ENCODE results near the gene ZC3H12A.

ZC3H12A gene

GRCh38 chr1:37495875-37496274, 21.5 kb downstream of the ZC3H12A start:
- TF ChIP-seq ZFX (IDR thresholded peaks at IDR 0.05) (no peak), CTCF (conservative IDR thresholded peaks at IDR 0.05) (no peak)
- peak overlapping the region; percentile 51; the same call in 1 of the 2 replicates for H3K27ac ChIP-seq

DNA sequence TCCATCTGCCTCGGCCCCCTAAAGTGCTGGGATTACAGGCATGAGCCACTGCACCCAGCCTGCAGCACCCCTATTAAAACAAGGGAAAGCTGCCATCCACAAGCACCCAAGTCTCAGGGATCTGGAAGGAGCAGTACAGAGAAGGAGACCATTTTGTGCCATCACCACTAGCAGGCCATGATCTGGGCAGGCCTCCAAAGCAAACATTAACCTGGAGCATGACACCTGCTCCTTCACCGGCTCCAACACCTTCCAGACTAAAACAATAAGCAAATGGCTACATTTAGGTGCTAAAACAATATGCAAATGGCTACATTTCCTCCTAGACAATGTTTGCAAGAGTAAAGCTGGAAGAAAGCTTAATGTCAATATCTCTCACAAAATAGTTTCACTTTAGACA, 23.5 kb downstream of the ZC3H12A start:
- peak overlapping the region; percentile 87 for H3K27ac ChIP-seq
- no peak for TF ChIP-seq CTCF (conservative IDR thresholded peaks at IDR 0.05)
- TF ChIP-seq ZFX (IDR thresholded peaks at IDR 0.05), result 0 out of 2 replicates have a peak, but pooled peaks have one; percentile 33

DNA sequence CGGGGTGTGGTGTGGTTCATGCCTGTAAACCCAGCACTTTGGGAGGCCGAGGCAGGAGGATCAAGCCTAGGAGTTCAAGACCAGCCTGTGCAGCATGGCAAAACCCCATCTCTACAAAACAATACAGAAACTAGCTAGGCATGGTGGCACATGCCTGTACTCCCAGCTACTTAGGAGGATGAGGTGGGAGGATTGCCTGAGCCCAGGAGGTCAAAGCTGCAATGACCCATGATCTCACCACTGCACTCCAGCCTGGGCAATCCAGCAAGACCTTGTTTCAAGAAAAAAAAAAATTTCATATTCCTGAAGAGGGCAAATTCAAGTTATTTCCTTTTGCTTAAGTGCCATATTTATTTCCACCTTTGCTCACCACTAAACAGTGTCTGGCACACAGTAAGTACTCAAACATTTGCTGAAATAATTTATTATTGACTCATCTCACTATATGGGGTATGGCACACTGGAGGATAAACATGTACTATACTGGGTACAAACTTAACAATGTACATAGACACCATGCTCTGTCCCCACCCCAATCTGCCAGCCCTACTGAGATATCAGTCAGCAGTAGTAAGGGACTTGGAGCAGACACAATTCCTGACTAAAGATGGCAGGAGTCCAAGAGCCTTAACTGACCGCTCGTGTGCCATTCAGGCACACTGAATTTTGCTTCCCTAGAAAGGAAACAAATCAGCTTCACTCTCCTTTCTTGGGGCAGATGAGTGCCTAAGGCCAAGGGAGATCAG, 24.7 kb downstream of the ZC3H12A start:
- TF ChIP-seq ZFX (IDR thresholded peaks at IDR 0.05) (no peak), CTCF (conservative IDR thresholded peaks at IDR 0.05) (no peak)
- peak overlapping the region; percentile 99 for H3K27ac ChIP-seq

DNA sequence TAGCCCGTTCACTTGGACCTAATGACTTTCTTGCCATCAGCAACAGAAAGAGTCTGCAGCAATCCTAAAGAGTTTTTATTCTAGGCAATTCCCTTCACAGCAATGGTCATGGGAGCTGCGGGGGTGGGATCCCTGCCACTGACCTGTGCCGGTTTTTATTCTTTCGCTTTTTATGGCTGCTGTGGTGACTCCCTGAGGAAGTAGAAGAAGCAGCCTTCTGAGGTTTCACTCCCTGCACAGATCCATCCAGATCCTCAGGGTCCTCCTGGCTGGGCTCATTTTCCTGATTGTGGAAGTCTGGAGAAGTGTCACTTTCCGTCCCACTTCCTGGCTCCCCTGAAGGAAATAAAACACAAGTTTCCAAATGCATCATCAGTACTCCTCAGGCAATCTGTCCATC, 27.3 kb downstream of the ZC3H12A start:
- TF ChIP-seq ZFX (IDR thresholded peaks at IDR 0.05) (no peak), CTCF (conservative IDR thresholded peaks at IDR 0.05) (no peak)
- peak overlapping the region; percentile 65 for H3K27ac ChIP-seq

- no peak for TF ChIP-seq CTCF (conservative IDR thresholded peaks at IDR 0.05)
- no peak for TF ChIP-seq ZFX (IDR thresholded peaks at IDR 0.05)
- H3K27ac ChIP-seq, result peak overlapping the region; percentile 65
Observed at GRCh38 chr1:37502104-37502503, 27.7 kb downstream of the ZC3H12A start.

GRCh38 chr1:37502791-37503190, 28.4 kb downstream of the ZC3H12A start:
- H3K27ac ChIP-seq, result peak overlapping the region; percentile 65

DNA sequence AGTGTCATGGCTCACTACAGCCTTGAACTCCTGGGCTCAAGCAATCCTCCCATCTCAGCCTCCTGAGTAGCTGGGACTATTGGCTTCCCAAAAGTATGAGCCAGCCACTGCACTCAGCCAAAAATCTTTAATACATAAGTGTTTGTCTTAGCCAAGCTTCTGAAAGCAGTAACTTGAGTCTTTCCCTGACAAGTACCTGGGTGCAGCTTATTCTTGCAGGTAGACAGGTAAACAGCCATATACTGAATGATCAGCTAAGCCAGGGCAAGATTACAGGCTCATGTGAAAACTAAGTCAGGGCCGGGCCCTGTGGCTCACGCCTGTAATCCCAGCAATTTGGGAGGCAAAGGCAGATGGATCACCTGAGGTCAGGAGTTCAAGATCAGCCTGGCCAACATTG, 32.4 kb downstream of the ZC3H12A start:
- peak overlapping the region; percentile 90 for H3K27ac ChIP-seq
- TF ChIP-seq CTCF (conservative IDR thresholded peaks at IDR 0.05) (no peak), ZFX (IDR thresholded peaks at IDR 0.05) (no peak)

- TF ChIP-seq CTCF (conservative IDR thresholded peaks at IDR 0.05), result peak; percentile 70
- TF ChIP-seq ZFX (IDR thresholded peaks at IDR 0.05), result no peak
- peak overlapping the region; percentile 90 for H3K27ac ChIP-seq
Observed at GRCh38 chr1:37509181-37509580, 34.8 kb downstream of the ZC3H12A start.

Data from C4-2B (cell line).